H9 (cell line): ENCODE data around the gene CROCC2. TPM values are rescaled to one million over a fixed set of nuclear protein-coding genes. Genes with fewer than 3 reads are reported as not detected.
A peak's percentile ranks its signal among the peaks of the same experiment; 100 is the strongest.

Experiments
- DNase-seq: peaks from one replicate; pipeline ENCODE4 v3.0.0-alpha.2; 2017
- H2AFZ ChIP-seq: one replicate; pipeline ENCODE4 v1.6.1; 2013; ENCODE audit warnings: mild to moderate bottlenecking, low read length, control low read depth, moderate library complexity
- H2AK5ac ChIP-seq: 2 replicates; pipeline ENCODE4 v1.6.1; 2013; ENCODE audit warnings: low read length, control low read depth, mixed read lengths; ENCODE audit not compliant: insufficient read length
- H2BK120ac ChIP-seq: one replicate; pipeline ENCODE4 v1.6.1; 2013; ENCODE audit warnings: low read depth, mild to moderate bottlenecking, low read length, control low read depth, inconsistent platforms; ENCODE audit not compliant: poor library complexity, severe bottlenecking
- H2BK12ac ChIP-seq: 2 replicates; pipeline ENCODE4 v1.6.1; 2013; ENCODE audit warnings: low read length, control low read depth, mixed read lengths, low read depth; ENCODE audit not compliant: insufficient read length
- H2BK15ac ChIP-seq: 2 replicates; pipeline ENCODE4 v1.6.1; 2013; ENCODE audit warnings: low read depth, low read length, control low read depth
- H2BK20ac ChIP-seq: one replicate; pipeline ENCODE4 v1.6.1; 2013; ENCODE audit warnings: low read depth, mild to moderate bottlenecking, low read length, control low read depth, inconsistent platforms; ENCODE audit not compliant: poor library complexity, severe bottlenecking
- H2BK5ac ChIP-seq: 2 replicates; pipeline ENCODE4 v1.6.1; 2013; ENCODE audit warnings: low read length, control low read depth, mixed read lengths; ENCODE audit not compliant: insufficient read length
- H3K14ac ChIP-seq: 2 replicates; pipeline ENCODE4 v1.6.1; 2013; ENCODE audit warnings: low read length, control low read depth; ENCODE audit not compliant: insufficient read depth
- H3K18ac ChIP-seq: 2 replicates; pipeline ENCODE4 v1.6.1; 2013; ENCODE audit warnings: low read depth, mild to moderate bottlenecking, mixed read lengths, low read length, control low read depth; ENCODE audit not compliant: insufficient read length
- H3K23ac ChIP-seq: 2 replicates; pipeline ENCODE4 v1.6.1; 2013; ENCODE audit warnings: low read length, control low read depth, mixed read lengths, low read depth; ENCODE audit not compliant: insufficient read length
- H3K23me2 ChIP-seq: 2 replicates; pipeline ENCODE4 v1.6.1; 2013; ENCODE audit warnings: low read depth, mild to moderate bottlenecking, mixed read lengths, low read length, control low read depth; ENCODE audit not compliant: insufficient read length, poor library complexity, severe bottlenecking
- H3K27ac ChIP-seq: 2 replicates; pipeline ENCODE4 v1.5.1; 2013; ENCODE audit warnings: low read length, control low read depth, mixed read lengths, low read depth; ENCODE audit not compliant: insufficient read length
- H3K27me3 ChIP-seq: 2 replicates; pipeline ENCODE4 v1.6.1; 2013; ENCODE audit warnings: low read length, control low read depth, inconsistent platforms; ENCODE audit not compliant: insufficient read depth
- H3K4ac ChIP-seq: 2 replicates; pipeline ENCODE4 v1.6.1; 2013; ENCODE audit warnings: low read depth, mild to moderate bottlenecking, control low read depth, inconsistent platforms, low read length, moderate library complexity
- H3K4me1 ChIP-seq: 2 replicates; pipeline ENCODE4 v1.6.1; 2013; ENCODE audit warnings: low read length, control low read depth, inconsistent platforms; ENCODE audit not compliant: insufficient read depth
- H3K4me2 ChIP-seq: 2 replicates; pipeline ENCODE4 v1.6.1; 2013; ENCODE audit warnings: low read length, control low read depth, mixed read lengths; ENCODE audit not compliant: insufficient read length, insufficient read depth
- H3K56ac ChIP-seq: 2 replicates; pipeline ENCODE4 v1.6.1; 2013; ENCODE audit warnings: low read depth, mild to moderate bottlenecking, mixed read lengths, low read length, control low read depth; ENCODE audit not compliant: insufficient read length
- H3K79me1 ChIP-seq: 2 replicates; pipeline ENCODE4 v1.6.1; 2013; ENCODE audit warnings: low read depth, mild to moderate bottlenecking, moderate library complexity, low read length, control low read depth, inconsistent platforms; ENCODE audit not compliant: insufficient read depth, poor library complexity, severe bottlenecking
- H3K79me2 ChIP-seq: 2 replicates; pipeline ENCODE4 v1.6.1; 2013; ENCODE audit warnings: low read length, control low read depth, inconsistent platforms; ENCODE audit not compliant: insufficient read depth
- H3K9ac ChIP-seq: 2 replicates; pipeline ENCODE4 v1.6.1; 2013; ENCODE audit warnings: low read length, control low read depth, mixed read lengths; ENCODE audit not compliant: insufficient read length; ENCODE audit errors: extremely low read depth
- H3K9me3 ChIP-seq: one replicate; pipeline ENCODE4 v1.6.1; 2013; ENCODE audit warnings: low read depth, low read length, inconsistent platforms; ENCODE audit not compliant: control insufficient read depth
- H3T11ph ChIP-seq: one replicate; pipeline ENCODE4 v1.6.1; 2013; ENCODE audit warnings: mild to moderate bottlenecking, low read length, control low read depth, inconsistent platforms
- H4K20me1 ChIP-seq: one replicate; pipeline ENCODE4 v1.6.1; 2013; ENCODE audit not compliant: control insufficient read depth, insufficient read length, insufficient read depth
- H4K5ac ChIP-seq: 2 replicates; pipeline ENCODE4 v1.6.1; 2013; ENCODE audit warnings: low read depth, mild to moderate bottlenecking, mixed read lengths, low read length, control low read depth; ENCODE audit not compliant: insufficient read length
- H4K8ac ChIP-seq: replicated peaks from 2 replicates; pipeline ENCODE4 v1.6.1; 2013; ENCODE audit warnings: low read length, control low read depth, mixed read lengths, low read depth; ENCODE audit not compliant: insufficient read length
- H4K91ac ChIP-seq: 2 replicates; pipeline ENCODE4 v1.6.1; 2013; ENCODE audit warnings: low read depth, mild to moderate bottlenecking, moderate library complexity, mixed read lengths, low read length, control low read depth; ENCODE audit not compliant: insufficient read length
- H3K27ac Mint-ChIP-seq, 3 experiments: 2 replicates in 2 of 3; 3 replicates in 1 of 3; pipeline ENCODE4 v1.8.0; 2020 to 2021; ENCODE audit warnings: mixed read lengths in 3 of 3, mild to moderate bottlenecking in 1 of 3, moderate library complexity in 1 of 3
- H3K27me3 Mint-ChIP-seq: 2 replicates; pipeline ENCODE4 v1.8.0; 2021; ENCODE audit warnings: low read depth, mild to moderate bottlenecking, moderate library complexity, mixed read lengths
- H3K36me3 Mint-ChIP-seq, 3 experiments: 2 replicates in 2 of 3; 3 replicates in 1 of 3; pipeline ENCODE4 v1.8.0; 2020 to 2021; ENCODE audit warnings: low read depth in 3 of 3, mixed read lengths in 3 of 3; ENCODE audit not compliant: insufficient read depth in 1 of 3
- H3K4me1 Mint-ChIP-seq, 2 experiments: 2 replicates each; pipeline ENCODE4 v1.8.0; 2020; ENCODE audit warnings: mixed read lengths in 2 of 2
- H3K4me3 Mint-ChIP-seq, 2 experiments: 2 replicates in 1 of 2; 3 replicates in 1 of 2; pipeline ENCODE4 v1.8.0; 2020 to 2021; ENCODE audit warnings: mild to moderate bottlenecking in 2 of 2, mixed read lengths in 2 of 2, moderate library complexity in 1 of 2
- H3K9me3 Mint-ChIP-seq, 2 experiments: 2 replicates in 1 of 2; 3 replicates in 1 of 2; pipeline ENCODE4 v1.8.0; 2020; ENCODE audit warnings: mild to moderate bottlenecking in 2 of 2, mixed read lengths in 2 of 2, moderate library complexity in 1 of 2
- CTCF ChIP-seq: fragments of 200-600 bp; sonication (generic); conservative IDR thresholded peaks from 3 replicates; pipeline ENCODE4 v1.8.0; 2021; ENCODE audit warnings: antibody characterized with exemption, mild to moderate bottlenecking
- WGBS: extraction: QIAGEN DNeasy Blood & Tissue Kit; methylation state at CpG from one replicate; pipeline ENCODE4 v1.1.7; 2013; ENCODE audit warnings: missing lambda C conversion rate, low lambda C conversion rate, mixed read lengths; ENCODE audit not compliant: insufficient read length; ENCODE audit errors: extremely low coverage; 5-methylcytosine and 5-hydroxymethylcytosine counted together
- total RNA-seq: library from RNA; stranded (reverse); gene quantifications from 2 replicates; pipeline ENCODE4 v1.2.1, GENCODE V29; 2021

CROCC2 gene
- total RNA-seq, 1 experiment from 2014 or later = not detected

GRCh38 chr2:240925191-240925567 lies 19.0 kb downstream of the CROCC2 start:
- H3K4me1 Mint-ChIP-seq = no peaks in the 10 kb centered on the region; a peak in 1 of 4 replicates
- Histone ChIP-seq H2AK5ac (no peak overlapping the region), H3K23ac (no peak overlapping the region), H4K91ac (no peak overlapping the region), H3K23me2 (no peaks in the 10 kb centered on the region), H4K8ac (no peak overlapping the region), H3K14ac (no peak overlapping the region), H3K79me1 (no peaks in the 10 kb centered on the region), H3K27me3 (no peaks in the 10 kb centered on the region), H3K4ac (no peak overlapping the region), H3K4me1 (no peaks in the 10 kb centered on the region), H4K20me1 (no peaks in the 10 kb centered on the region), H3K9me3 (no peaks in the 10 kb centered on the region), H3K9ac (no peak overlapping the region), H2AFZ (no peak overlapping the region), H2BK5ac (no peak overlapping the region), H2BK15ac (no peak overlapping the region), H2BK20ac (no peak overlapping the region), H3K79me2 (no peaks in the 10 kb centered on the region), H2BK12ac (no peak overlapping the region), H2BK120ac (no peak overlapping the region), H3T11ph (no peak overlapping the region), H3K4me2 (no peak overlapping the region), H3K18ac (no peak overlapping the region), H4K5ac (no peak overlapping the region), H3K27ac (no peak overlapping the region), H3K56ac (no peak overlapping the region)
- no peaks in the 10 kb centered on the region for H3K9me3 Mint-ChIP-seq
- H3K27ac Mint-ChIP-seq = no peak overlapping the region
- DNase-seq = peak; percentile 28
- no CpG with 5 or more reads among the region's 14 CpGs for WGBS
- TF ChIP-seq CTCF = no peak
- no peaks in the 10 kb centered on the region for H3K36me3 Mint-ChIP-seq
- H3K4me3 Mint-ChIP-seq = no peak overlapping the region
- no peaks in the 10 kb centered on the region; the same call in 1 of the 2 replicates for H3K27me3 Mint-ChIP-seq
